ENCODE data around the gene ZNF177. TPM values are rescaled to one million over a fixed set of nuclear protein-coding genes. Genes with fewer than 3 reads are reported as not detected.

The ZNF177 gene
- total and polyA plus RNA-seq, 12 donors = 1.7 to 35.8 (median 5.5) TPM

DNA sequence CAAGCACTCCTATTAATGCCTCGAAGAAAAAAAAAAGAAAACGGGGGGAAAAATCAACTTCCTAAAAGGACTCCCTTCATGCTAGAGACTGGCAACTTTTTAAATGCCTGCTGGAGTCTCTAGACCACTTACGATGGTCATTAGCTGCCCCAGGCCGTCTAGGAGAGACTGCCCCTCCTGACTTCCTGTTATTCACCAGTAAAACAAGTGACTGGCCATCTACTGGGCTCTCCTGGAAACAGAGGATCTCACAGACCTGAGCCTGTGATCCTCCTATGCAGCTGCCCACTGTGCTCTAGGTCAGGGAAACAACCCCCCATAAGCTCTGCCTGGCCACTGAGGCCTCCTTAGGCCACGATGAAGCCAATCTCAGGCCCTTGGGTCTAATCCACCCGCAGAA is 65.1 kb downstream of the ZNF177 start:
- TF ChIP-seq POLR2A (IDR thresholded peaks at IDR 0.05) (no peak), CTCF (IDR thresholded peaks at IDR 0.05) (no peak)

DNA sequence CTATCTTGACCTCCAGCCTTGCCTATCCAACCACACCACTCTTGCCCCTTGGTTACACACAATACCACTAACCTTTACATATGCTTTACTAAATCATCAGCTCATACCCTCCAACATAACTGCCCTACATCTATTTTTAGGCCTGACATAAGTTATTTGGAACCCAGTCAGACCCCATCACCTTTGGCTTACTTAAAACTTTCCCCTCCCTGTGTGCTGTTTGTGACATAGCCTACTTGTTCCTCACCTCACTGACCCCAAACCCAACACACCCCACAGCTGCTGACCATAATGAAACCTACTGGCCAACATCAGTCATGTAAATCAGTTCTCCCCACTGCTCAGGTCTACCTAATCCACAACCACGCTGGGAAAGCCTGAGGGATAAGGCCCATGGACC is 67.6 kb downstream of the ZNF177 start:
- 98 to 100% (median 100%) methylated on average over 1 of the region's 1 CpG for WGBS, 4 donors
- Histone ChIP-seq H3K27me3 (no peaks in the 10 kb centered on the region), H3K36me3 (replicated peaks in 1 of 2) (peaks cover 0 to 19% of the 10 kb centered on the region in 2 donors), H3K9me3 (replicated peaks in 1 of 3) (no peaks in the 10 kb centered on the region), H3K4me1 (replicated peaks in 1 of 2) (peaks cover 11 to 17% of the 10 kb centered on the region in 2 donors), H3K4me3 (no peak overlapping the region), H3K27ac (no peak overlapping the region)
- TF ChIP-seq CTCF (IDR thresholded peaks at IDR 0.05) (no peak), POLR2A (IDR thresholded peaks at IDR 0.05) (no peak)
- no peak for DNase-seq
- intact Hi-C loops (cut with DNase I) = no loop called here

More for the DNA sequence above, 65.1 kb downstream of the ZNF177 start:
- Histone ChIP-seq H3K27me3 (no peaks in the 10 kb centered on the region), H3K36me3 (replicated peaks in 1 of 2) (peaks cover 0 to 28% of the 10 kb centered on the region in 2 donors), H3K9me3 (replicated peaks in 1 of 3) (no peaks in the 10 kb centered on the region), H3K4me3 (no peak overlapping the region), H3K4me1 (replicated peaks in 1 of 2) (no peaks in the 10 kb centered on the region), H3K27ac (no peak overlapping the region)
- 82 to 91% (median 87%) methylated on average over 5 to 6 of the region's 6 CpGs for WGBS, 4 donors
- no peak for DNase-seq
- intact Hi-C loops (cut with DNase I) = no loop called here

DNA sequence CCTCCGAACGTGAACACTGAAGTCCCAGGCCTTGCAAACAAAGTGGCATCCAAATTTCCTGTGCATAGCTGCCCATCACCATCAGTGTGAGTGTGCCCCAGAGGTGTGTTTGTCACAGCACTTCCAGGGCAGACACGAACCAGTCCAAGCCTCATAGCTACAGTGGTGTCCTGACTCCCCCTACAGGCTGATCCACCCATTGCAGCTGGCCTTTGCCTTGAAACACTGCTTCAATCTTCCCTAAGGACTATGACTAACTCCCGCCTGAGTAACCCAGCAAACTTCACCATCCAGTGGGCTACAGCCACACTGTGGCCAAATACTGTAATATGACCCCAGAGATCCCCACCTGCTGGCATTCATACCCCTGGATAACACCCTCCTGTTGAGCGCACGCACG is 68.7 kb downstream of the ZNF177 start:
- Histone ChIP-seq H3K27ac (no peak overlapping the region), H3K9me3 (replicated peaks in 1 of 3) (no peaks in the 10 kb centered on the region), H3K27me3 (no peaks in the 10 kb centered on the region), H3K4me3 (no peak overlapping the region), H3K36me3 (replicated peaks in 1 of 2) (peaks cover 0 to 19% of the 10 kb centered on the region in 2 donors), H3K4me1 (replicated peaks in 1 of 2) (peaks cover 11 to 23% of the 10 kb centered on the region in 2 donors)
- TF ChIP-seq CTCF (IDR thresholded peaks at IDR 0.05) (peak in 4 of 6 experiments; percentile 12 to 37 (median 21)), POLR2A (IDR thresholded peaks at IDR 0.05) (no peak)
- peak in 5 of 7 donors; percentile 10 to 69 (median 20) for DNase-seq
- 86 to 90% (median 89%) methylated on average over 5 to 7 of the region's 7 CpGs for WGBS, 4 donors
- intact Hi-C loops (cut with DNase I) = no loop called here

Other genes with a start within 250 kb of the ZNF177 start
- gene OR7G1, start 247.2 kb upstream of the ZNF177 start, total RNA-seq = not detected
- not detected for gene OR7G1, start 247.2 kb upstream of the ZNF177 start, polyA plus RNA-seq
- not detected for gene OR7G3, start 236.1 kb upstream of the ZNF177 start, total RNA-seq
- gene OR7G3, start 236.1 kb upstream of the ZNF177 start, polyA plus RNA-seq = not detected
- 10 to 100 TPM; 18.3 to 32.9 (median 28.0) TPM for gene ZNF317, start 222.6 kb upstream of the ZNF177 start, total RNA-seq
- gene ZNF317, start 222.6 kb upstream of the ZNF177 start, polyA plus RNA-seq = 10 to 100 TPM; 27.3 to 69.7 (median 46.0) TPM
- under 1 TPM in 5 of 9 donors, not detected in 4; 0.06 to 0.14 (median 0.07) TPM for gene OR7D2, start 184.0 kb upstream of the ZNF177 start, total RNA-seq
- under 1 TPM; 0.07 to 0.15 (median 0.08) TPM for gene OR7D2, start 184.0 kb upstream of the ZNF177 start, polyA plus RNA-seq
- not detected for gene OR7D4, start 143.4 kb upstream of the ZNF177 start, total RNA-seq
- gene OR7D4, start 143.4 kb upstream of the ZNF177 start, polyA plus RNA-seq = not detected
- not detected for gene OR7E24, start 112.1 kb upstream of the ZNF177 start, total RNA-seq
- gene OR7E24, start 112.1 kb upstream of the ZNF177 start, polyA plus RNA-seq = not detected
- 10 to 100 TPM in 1 of 9 donors, 1 to 10 TPM in 8; 2.4 to 10.4 (median 6.5) TPM for gene ZNF699, start 53.2 kb upstream of the ZNF177 start, total RNA-seq
- 1 to 10 TPM in 2 of 3 donors, under 1 TPM in 1; 0.97 to 4.4 (median 1.1) TPM for gene ZNF699, start 53.2 kb upstream of the ZNF177 start, polyA plus RNA-seq
- 10 to 100 TPM in 8 of 9 donors, 1 to 10 TPM in 1; 6.5 to 39.4 (median 21.2) TPM for gene ZNF559, start 38.8 kb upstream of the ZNF177 start, total RNA-seq
- 10 to 100 TPM; 18.4 to 69.4 (median 26.1) TPM for gene ZNF559, start 38.8 kb upstream of the ZNF177 start, polyA plus RNA-seq
- gene ZNF266, start 72.6 kb downstream of the ZNF177 start, total RNA-seq = 10 to 100 TPM in 8 of 9 donors, 1 to 10 TPM in 1; 7.5 to 27.2 (median 19.1) TPM
- 10 to 100 TPM; 10.5 to 51.7 (median 48.1) TPM for gene ZNF266, start 72.6 kb downstream of the ZNF177 start, polyA plus RNA-seq
- gene ZNF560, start 135.6 kb downstream of the ZNF177 start, total RNA-seq = under 1 TPM in 1 of 9 donors, not detected in 8; 0.06 TPM
- gene ZNF560, start 135.6 kb downstream of the ZNF177 start, polyA plus RNA-seq = under 1 TPM in 1 of 3 donors, not detected in 2; 0.17 TPM
- gene ZNF426, start 175.6 kb downstream of the ZNF177 start, total RNA-seq = 10 to 100 TPM; 10.6 to 24.8 (median 15.9) TPM
- 1 to 10 TPM; 2.3 to 7.2 (median 3.1) TPM for gene ZNF426, start 175.6 kb downstream of the ZNF177 start, polyA plus RNA-seq
- 10 to 100 TPM in 8 of 9 donors, 1 to 10 TPM in 1; 4.7 to 35.6 (median 25.2) TPM for gene ZNF121, start 221.5 kb downstream of the ZNF177 start, total RNA-seq
- 10 to 100 TPM in 1 of 3 donors, 1 to 10 TPM in 2; 6.8 to 13.2 (median 7.0) TPM for gene ZNF121, start 221.5 kb downstream of the ZNF177 start, polyA plus RNA-seq

Measured in adrenal gland (tissue), 12 donors.